HL-60/S4 (cell line): ENCODE data around the gene SLC2A9.
"Not testable (repeated sequence)": the region's sequence is repeated elsewhere in the genome, so short reads cannot be mapped to it uniquely, and the experiment has no call there.

ENCODE experiments used
- in situ Hi-C: fragments of 300-500 bp; cut with MboI; formaldehyde crosslinking; loops from 2 replicates; pipeline ENCODE4 v1.14.3; 2022; ENCODE audit warnings: low sequenced_read_pairs

Gene SLC2A9

DNA sequence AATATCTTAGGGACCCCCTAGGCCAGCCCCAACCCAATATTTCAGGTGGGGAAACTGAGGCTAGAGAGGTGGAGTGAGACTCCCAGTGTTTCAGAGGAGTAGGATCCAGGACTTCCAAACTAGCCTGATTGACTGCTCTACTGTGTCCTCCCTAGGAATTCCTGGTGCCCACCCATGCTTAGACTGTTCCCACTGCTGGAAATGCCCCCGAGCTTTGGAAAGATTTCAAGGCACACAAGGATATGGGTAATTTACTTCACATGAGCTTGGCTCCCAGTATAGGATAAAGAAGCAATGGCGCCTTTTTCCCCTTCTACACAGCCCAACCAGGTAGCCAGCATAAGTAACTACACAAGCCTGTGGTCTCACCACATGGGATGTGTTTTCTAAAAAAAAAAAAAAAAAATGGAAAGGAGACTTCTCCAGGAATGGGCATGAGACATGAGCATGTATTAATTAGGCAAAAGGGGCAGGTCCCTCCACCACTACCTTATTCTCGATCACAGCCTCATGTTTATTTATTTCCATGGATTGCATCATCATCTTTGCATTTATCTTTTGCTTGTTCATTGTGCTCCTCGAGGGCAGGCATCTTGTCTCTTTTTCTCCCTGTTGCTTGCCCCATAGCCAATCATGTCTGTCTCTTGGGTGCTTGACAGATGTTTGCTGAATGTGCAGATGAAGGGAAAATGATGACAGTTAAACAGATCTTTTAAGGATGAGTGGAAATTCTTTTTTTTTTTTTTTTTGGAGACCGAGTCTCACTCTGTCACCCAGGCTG, 173.1 kb downstream of the SLC2A9 start:
- in situ Hi-C loops = no loop called here

DNA sequence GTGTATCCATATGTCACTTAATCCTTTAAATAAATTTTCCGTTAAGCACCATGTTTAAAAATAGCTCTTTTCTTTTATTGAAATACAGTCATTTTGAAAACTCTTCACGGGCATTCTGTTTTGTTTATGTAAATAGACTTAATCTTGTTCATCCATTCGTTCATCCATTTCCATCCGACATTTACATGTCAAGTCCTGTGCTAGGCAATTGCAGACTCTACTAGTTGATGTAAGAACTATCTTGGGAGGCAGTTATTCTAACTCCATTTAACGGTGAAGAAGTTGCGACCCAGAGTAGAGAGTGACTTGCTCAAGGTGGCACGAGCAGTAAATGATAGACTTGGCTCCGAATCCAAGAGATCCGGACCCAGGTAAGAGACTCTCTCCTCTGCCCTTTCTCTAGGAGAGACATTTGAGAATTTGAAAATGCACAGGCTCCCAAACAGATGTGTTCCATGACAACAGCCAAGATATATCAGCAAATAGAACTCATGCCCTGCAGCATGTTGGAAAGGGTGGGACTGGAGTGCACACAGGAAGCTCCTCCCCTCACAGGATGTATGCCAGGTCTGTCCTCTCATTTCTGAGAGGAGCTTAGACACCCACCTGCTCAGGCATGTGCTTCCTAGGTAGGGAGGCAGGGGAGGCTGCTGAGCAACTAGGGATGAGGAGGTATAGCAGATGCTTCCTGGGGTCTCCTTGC, 175.4 kb downstream of the SLC2A9 start:
- in situ Hi-C loops = no loop called here

DNA sequence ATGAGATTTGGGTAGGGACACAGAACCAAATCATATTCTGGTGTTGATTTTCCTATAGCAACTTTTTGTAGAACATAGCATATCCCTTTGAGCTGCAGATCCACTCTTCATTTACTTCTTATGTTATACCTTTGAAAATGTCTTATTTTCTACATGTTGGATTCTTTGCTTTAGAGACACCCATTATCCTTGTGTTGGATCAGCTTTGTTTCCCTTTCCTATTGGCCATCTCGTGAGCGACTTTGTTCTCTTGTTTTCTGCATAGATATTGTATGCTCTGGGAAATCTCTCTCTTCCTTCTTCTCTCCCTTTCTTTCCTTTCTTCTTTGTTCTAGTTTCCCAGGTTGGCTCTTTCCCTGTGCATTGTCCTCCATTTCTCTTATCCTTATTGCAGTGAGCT, 180.2 kb downstream of the SLC2A9 start:
- in situ Hi-C loops = no loop called here

DNA sequence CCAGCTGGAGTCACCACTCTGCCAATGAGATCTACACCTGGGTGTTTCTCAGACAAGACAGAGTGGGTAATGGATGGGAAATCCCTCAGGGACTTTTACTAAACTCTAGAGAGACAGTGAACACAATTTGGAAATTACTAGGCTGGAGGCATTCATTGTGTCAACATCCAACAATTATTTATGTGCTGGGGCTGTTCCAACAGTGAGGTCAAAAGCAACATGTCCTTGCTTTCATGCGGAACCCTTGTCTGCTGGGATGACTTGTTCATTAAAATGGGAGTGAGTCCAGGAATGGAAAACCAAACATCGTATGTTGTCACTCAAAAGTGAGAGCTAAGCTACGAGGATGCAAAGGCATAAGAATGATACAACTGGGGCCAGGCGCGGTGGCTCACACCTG, 185.9 kb downstream of the SLC2A9 start:
- in situ Hi-C loops = no loop called here

DNA sequence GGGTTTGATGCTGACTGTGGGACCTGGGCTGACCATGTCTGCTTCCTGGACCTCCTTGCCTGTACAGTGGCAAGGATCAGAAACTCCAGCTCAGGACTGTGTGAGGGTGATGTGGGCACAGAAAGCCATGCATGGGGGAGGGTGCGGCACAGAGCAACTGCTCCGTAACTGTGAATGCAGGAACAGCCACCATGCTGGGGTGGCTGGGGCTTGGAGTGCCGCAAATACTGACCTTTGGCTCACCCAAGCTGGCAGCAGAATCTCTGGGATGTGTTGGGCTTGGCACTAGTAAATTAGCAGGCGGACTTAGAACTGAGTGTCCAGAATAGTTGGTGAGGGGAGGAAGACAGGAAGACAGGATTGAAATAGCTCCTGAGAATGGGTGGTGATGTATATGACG, 187.9 kb downstream of the SLC2A9 start:
- in situ Hi-C loops = no loop called here

DNA sequence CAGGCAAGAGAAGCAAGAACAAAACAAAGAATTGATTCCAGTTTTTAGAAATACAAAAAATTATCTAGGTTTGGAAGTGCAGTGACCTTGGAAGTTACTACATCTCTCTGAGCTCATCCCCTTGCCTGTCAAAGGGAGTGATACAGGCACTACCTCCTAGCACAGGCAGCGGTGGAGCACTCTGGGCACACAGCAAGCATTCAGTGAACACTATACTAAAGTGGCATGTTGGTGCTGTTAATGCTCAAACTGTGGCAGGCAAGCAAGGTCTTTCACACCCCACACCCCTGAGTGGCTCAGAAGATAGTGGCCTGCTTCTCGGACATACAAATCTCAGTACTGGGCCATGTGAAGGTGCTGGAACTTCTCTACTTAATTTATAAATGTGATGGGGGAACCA, 188.7 kb downstream of the SLC2A9 start:
- in situ Hi-C loops = no loop called here

DNA sequence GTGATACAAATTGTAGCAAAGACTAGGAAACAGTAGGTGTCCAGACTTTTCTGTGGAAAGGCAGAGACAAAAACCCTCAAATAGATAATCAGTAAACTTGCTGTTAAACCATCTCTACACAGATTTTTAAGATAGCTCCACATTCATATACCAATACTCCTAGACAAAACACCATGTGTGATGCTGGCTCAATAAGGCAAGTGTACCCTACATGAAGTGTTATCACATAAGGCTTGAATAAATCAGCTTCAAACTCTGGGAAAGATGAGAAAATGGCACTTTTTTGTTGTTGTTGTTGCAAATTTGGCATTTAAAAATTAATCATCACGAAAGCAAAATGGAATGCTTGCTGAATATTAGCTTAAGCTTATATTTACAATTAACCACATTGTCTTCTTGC, 194.7 kb downstream of the SLC2A9 start:
- in situ Hi-C loops = no loop called here

DNA sequence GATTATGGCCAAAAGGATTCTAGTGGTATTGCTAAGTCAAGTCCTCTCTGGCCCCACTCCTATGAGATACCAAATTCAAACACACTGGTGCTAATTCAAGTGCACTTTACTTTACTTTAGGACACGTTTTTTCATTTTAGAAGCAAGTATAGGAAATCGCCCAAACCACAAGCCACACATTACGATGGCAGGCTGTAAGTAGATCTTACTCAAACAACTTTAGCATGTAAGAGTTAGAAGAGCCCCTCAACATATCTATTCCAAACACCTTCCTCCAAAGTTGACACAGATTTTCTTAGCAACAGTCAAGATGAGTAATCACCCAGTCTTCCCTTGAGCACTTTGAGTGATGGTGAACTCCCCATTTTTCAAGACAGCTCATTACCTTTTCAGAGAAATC, 196.2 kb downstream of the SLC2A9 start:
- in situ Hi-C loops = no loop called here

DNA sequence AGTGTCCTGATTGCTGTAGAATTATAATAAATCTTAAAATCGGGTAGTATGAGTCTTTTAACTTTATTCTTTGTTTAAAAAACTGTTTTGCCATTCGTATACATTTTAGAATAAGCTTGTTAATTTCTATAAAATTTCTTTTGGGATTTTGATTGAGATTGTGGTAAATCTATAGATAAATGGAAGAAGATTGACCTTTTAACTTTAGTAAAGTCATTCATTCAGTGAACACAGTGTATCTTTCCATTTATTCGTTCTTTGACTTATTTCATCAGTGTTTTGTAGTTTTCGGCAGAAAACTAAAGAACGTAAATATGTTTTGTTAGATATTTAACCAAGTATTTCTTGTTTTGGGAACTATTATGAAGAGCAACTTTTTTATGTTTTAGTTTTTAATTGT, 201.0 kb downstream of the SLC2A9 start:
- in situ Hi-C loops = no loop called here

DNA sequence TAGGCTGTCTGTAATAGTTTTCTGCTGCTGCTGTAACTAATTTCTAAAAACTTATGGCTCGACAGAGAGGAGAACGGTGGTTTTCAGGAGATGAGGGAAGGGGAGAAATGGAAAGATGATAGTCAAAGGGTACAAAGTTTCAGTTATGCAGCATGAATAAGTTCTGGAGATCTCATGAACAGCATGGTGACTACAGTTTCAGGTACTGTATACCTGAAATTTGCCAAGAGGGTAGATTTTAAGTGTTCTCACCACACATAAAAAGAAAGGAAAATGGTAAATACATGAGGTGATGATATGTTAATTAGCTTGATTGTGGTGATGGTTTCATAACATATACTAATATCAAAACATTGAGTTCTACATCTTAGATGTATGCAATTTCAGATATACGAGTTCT, 205.0 kb downstream of the SLC2A9 start:
- in situ Hi-C loops = no loop called here

DNA sequence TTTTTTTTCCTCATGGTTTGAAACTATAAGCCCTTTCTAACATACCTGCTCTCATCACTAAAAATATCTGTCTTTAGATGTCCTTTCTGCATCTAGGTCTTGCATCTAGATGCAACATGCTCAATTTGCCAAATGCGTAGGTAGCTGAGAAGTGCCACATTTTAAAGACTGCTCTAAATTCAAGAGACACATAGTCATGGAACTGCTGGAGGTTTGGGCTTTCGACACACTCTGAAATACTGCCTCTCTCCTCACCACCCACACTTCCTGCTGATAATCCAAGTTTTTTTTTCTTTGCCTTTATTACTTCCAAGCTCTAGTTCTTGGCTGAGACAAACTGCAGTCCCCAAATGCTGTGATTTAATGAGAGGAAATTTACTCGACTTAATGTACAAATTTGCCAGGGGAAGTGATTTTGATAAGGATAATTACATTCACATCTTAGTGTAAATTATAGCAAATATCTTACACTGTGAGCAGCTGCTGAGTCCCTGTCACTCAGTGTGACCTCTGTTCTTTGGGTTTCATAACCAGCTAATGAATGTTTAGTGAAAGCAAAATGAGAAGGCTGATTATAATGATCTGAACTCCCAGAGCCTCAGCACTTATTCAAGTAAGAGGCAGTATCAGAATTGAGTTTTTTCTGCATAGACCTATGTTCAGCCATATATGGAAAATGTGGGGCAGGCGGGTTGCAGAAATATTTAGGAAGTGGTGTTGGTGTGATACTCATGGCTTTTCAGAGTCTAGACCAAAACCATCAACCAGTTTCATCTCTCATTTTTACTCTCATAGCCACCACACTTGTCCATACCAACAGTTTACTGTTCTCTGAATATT, 208.6 kb downstream of the SLC2A9 start:
- in situ Hi-C loops = no loop called here

DNA sequence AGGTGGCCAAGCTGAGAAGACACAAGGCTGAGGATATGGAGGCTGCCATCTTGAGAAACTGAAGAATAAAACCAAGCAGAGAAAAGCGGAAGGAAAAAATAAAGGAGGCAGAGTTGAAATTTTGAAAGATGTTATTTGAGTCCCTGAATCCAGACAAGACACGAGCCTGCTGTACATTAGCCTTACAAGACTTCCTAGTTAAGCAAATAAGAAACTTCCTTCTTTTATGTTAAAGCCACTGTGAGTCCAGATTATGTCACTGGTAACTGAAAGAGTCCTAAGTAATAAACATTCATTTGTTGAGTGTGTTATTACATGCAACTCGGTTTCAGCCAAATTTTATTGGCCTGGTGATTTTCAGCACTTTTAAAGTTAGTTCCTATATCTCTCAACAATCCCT, 209.5 kb downstream of the SLC2A9 start:
- in situ Hi-C loops = no loop called here

DNA sequence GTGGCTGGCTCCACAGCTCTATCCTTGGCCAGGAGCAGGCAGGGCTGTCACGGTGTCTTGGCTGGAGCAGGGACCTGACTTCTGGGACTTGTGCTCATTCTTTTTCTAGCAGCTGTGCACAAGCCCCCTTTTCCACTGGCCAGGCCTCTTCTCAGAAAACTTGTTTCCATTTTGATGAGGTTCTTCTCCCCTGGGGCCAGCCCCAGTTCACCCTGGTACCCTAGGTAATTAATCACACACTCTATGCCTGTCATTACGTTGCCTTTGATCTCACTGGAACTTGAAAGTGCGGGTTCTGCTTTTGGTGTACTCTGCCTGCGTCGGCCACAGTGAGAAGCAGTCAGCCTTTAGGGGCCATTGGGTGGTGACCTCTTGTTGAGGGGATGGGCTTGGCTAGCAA, 213.2 kb downstream of the SLC2A9 start:
- in situ Hi-C loops = no loop called here

DNA sequence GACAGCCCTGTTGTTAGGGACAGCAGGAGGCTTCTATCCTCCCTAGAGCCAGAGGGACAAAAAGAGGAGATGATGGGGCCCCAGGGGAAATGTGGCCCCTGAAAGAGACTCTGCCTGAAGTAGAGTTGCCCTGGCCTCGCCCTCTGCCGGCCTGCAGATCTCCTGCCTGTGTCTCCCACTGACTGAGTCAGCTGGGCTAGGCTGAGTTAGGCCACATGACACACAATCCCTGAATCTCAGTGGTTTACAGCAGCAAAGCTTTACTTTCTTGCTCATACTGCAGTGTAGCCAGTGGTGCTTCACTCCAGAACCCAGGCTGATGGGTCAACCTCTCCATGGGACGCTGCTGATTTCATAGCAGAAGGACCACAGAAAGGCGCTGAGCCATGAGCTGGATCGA, 216.4 kb downstream of the SLC2A9 start:
- in situ Hi-C loops = no loop called here

DNA sequence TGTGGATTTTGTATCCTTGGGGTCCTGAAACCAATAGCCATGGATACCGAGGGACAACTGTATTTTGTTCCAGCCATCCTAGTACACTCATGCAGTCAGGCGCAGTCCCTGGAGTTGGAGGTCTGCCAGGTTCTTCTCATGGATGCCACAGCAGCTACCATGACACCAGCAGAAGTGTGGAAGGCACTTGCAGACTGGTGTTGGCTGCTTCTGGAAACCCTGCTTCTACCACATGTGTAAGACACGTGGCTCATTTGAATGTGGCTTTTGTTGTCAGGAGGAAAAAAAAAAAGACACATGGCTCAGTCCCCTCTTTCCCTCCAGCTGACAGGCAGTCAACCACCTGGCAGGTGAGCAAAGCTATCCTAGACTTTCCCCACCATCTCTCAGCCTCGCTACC, 220.4 kb downstream of the SLC2A9 start:
- in situ Hi-C loops = no loop called here

DNA sequence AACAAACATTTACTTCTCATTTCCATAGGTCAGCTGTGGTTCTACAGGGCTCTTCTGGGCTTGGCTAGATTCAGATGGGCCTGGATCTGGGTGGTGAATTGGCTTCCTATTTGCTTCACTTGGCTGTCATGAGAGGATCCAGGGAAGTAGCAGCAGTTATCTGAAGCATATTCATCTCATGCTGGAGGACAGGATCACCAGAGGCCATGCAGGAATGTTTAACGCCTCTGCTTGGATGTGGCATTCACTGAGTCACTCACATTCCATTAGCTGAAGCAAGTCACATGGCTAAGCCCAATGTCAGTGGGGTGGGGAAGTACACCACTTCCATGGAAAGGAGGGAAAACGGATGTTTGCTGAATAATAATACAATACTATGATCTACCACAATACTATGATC, 224.7 kb downstream of the SLC2A9 start:
- in situ Hi-C loops = not testable (repeated sequence)

DNA sequence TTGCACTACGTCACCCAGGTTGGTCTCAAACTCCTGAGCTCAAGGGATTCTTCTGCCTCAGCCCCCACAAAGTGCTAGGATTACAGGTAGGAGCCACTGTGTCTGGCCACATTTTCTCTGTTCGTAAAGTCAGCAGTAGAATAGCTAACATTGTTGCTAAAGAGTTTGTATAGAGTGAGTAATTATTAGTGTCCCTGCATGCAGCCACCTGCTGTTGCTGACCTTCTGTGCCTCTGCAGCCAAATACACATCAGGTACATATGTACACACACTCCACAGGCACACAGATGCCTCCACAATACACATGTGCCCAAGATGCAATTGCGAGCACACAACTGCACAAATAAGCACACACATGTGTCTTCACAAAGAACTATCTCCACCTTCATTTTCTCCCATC, 228.9 kb downstream of the SLC2A9 start:
- in situ Hi-C loops = no loop called here

DNA sequence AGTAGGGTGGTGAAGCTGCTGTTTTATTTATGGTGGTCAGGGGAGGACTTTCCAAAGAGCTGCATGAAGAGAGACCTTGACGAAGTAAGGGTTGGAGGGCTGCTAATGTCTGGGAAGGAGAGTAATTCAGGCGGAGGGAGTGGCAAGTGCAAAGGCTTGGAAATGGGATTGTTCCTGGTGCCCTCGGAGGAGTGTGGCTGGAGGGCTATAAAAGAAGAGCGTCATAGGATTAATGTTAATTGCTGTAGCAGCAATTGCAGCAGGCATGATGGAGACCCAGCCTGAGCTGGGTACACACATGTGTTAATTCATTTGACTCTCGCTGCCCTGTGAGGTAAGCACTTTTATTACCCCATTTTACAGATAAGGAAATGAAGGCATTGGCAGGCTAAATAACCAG, 235.4 kb downstream of the SLC2A9 start:
- in situ Hi-C loops = not testable (repeated sequence)

DNA sequence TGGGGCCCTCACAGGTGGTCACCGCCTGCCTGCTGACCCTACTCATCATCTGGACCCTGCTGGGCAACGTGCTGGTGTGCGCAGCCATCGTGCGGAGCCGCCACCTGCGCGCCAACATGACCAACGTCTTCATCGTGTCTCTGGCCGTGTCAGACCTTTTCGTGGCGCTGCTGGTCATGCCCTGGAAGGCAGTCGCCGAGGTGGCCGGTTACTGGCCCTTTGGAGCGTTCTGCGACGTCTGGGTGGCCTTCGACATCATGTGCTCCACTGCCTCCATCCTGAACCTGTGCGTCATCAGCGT, 239.2 kb downstream of the SLC2A9 start:
- in situ Hi-C loops = no loop called here

DNA sequence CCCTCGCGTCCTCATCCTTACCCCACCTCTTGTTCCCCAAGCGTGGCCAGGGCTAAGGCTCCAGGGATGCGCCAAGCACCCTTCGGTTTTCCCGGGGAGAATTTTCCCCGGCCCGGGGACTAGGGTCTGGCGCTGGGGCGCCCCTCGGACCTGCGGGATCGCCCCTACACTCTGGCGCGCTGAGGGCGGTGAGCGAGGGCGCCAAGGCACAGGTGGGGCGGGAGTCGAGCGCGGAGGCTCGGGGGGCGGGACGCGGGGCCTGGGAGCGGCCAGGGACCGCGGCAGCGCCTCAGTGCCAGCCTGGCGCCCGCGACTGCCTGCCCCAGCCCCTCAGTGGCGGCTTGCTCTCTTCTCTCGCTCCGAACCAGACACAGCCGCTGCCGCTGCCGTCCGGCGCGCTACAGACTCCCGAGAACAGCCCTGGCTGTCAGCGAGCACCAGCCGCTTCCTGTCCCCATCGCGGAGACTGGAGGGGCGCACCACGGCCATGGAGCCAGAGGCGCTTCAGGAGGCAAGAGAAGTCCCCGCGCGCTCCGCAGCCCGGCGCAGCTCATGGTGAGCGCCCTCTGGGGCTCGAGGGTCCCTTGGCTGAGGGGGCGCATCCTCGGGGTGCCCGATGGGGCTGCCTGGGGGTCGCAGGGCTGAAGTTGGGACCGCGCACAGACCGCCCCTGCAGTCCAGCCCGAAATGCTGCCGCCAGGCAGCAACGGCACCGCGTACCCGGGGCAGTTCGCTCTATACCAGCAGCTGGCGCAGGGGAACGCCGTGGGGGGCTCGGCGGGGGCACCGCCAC, 239.8 kb downstream of the SLC2A9 start, which contains the start of gene DRD5:
Gene DRD5, plus strand, starts transcription at position 292 of the 793 bp plus-strand sequence. Its CDS starts 396 bp downstream, at position 688.
- in situ Hi-C loops = no loop called here
